Activated naive CD8-positive, alpha-beta T cell treated with anti-CD3 and anti-CD28 coated beads for 36 hours (primary cell): ENCODE measurements around the gene LEF1. TPM values are rescaled to one million over a fixed set of nuclear protein-coding genes. Genes with fewer than 3 reads are reported as not detected.

ENCODE experiments used
- DNase-seq: peaks from one replicate; pipeline ENCODE4 v3.0.0; 2021
- H3K27ac Mint-ChIP-seq: one replicate; pipeline ENCODE4 v1.8.0; 2022; ENCODE audit warnings: mild to moderate bottlenecking, moderate library complexity, mixed read lengths
- H3K27me3 Mint-ChIP-seq: one replicate; pipeline ENCODE4 v1.8.0; 2022; ENCODE audit warnings: mild to moderate bottlenecking, mixed read lengths
- H3K36me3 Mint-ChIP-seq: one replicate; pipeline ENCODE4 v1.8.0; 2021; ENCODE audit warnings: mild to moderate bottlenecking, mixed read lengths
- H3K4me1 Mint-ChIP-seq: one replicate; pipeline ENCODE4 v1.8.0; 2021; ENCODE audit warnings: mixed read lengths
- H3K4me3 Mint-ChIP-seq: one replicate; pipeline ENCODE4 v1.8.0; 2022; ENCODE audit warnings: mild to moderate bottlenecking, moderate library complexity, mixed read lengths
- H3K9me3 Mint-ChIP-seq: one replicate; pipeline ENCODE4 v1.8.0; 2022; ENCODE audit warnings: mixed read lengths
- total RNA-seq, 2 experiments: library from RNA; stranded (reverse); gene quantifications; one replicate each; pipeline ENCODE4 v1.2.3, GENCODE V29; 2021

The LEF1 gene
- total RNA-seq, 2 experiments from 2014 or later, result 211 to 239 TPM

- Mint-ChIP-seq H3K9me3 (no peaks in the 10 kb centered on the region), H3K4me3 (no peak overlapping the region), H3K36me3 (peaks cover 22% of the 10 kb centered on the region), H3K27ac (no peak overlapping the region), H3K4me1 (peaks cover 7% of the 10 kb centered on the region), H3K27me3 (no peaks in the 10 kb centered on the region)
- no peak for DNase-seq
These were observed 158.6 kb downstream of the LEF1 start for GRCh38 chr4:108010167-108010566.

GRCh38 chr4:108008721-108009120, 160.0 kb downstream of the LEF1 start:
- no peak for DNase-seq
- no peaks in the 10 kb centered on the region for H3K27me3 Mint-ChIP-seq
- H3K9me3 Mint-ChIP-seq, result no peaks in the 10 kb centered on the region
- H3K4me1 Mint-ChIP-seq, result peaks cover 14% of the 10 kb centered on the region
- H3K27ac Mint-ChIP-seq, result no peak overlapping the region
- H3K4me3 Mint-ChIP-seq, result no peak overlapping the region
- H3K36me3 Mint-ChIP-seq, result peaks cover 23% of the 10 kb centered on the region

DNA sequence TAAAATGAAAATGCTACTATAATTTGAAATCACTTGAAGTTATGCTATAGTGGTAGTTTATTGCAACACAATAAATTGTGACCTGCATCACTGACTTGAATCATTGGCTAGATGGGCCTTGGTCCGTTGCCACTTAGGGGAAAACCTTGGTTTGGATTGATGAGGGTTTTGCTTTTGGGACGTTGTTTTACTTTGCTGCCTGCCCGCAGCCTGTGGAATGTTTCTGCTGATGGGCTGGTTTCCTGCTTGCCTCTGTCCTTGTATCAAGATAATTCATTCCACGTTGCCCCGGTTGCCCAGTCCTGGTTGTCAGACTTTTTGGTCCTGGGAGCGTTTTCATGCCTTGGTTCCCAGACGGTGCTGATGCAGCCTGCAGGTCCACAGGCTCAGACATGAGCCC, 160.7 kb downstream of the LEF1 start:
- no peaks in the 10 kb centered on the region for H3K27me3 Mint-ChIP-seq
- DNase-seq, result no peak
- no peaks in the 10 kb centered on the region for H3K9me3 Mint-ChIP-seq
- peaks cover 16% of the 10 kb centered on the region for H3K4me1 Mint-ChIP-seq
- no peak overlapping the region for H3K4me3 Mint-ChIP-seq
- H3K36me3 Mint-ChIP-seq, result peaks cover 23% of the 10 kb centered on the region
- no peak overlapping the region for H3K27ac Mint-ChIP-seq

GRCh38 chr4:108006361-108006760, 162.4 kb downstream of the LEF1 start:
- no peaks in the 10 kb centered on the region for H3K27me3 Mint-ChIP-seq
- no peak overlapping the region for H3K27ac Mint-ChIP-seq
- peaks cover 16% of the 10 kb centered on the region for H3K4me1 Mint-ChIP-seq
- H3K36me3 Mint-ChIP-seq, result peaks cover 28% of the 10 kb centered on the region
- no peak for DNase-seq
- H3K9me3 Mint-ChIP-seq, result no peaks in the 10 kb centered on the region
- no peak overlapping the region for H3K4me3 Mint-ChIP-seq

- no peak for DNase-seq
- Mint-ChIP-seq H3K27ac (no peak overlapping the region), H3K9me3 (peaks cover 3% of the 10 kb centered on the region), H3K36me3 (peaks cover 27% of the 10 kb centered on the region), H3K4me1 (peaks cover 19% of the 10 kb centered on the region), H3K4me3 (no peak overlapping the region), H3K27me3 (no peaks in the 10 kb centered on the region)
These were observed 162.9 kb downstream of the LEF1 start for GRCh38 chr4:108005807-108006206.

- Mint-ChIP-seq H3K4me1 (peaks cover 25% of the 10 kb centered on the region), H3K27me3 (no peaks in the 10 kb centered on the region), H3K36me3 (peaks cover 35% of the 10 kb centered on the region), H3K9me3 (peaks cover 3% of the 10 kb centered on the region), H3K4me3 (no peak overlapping the region), H3K27ac (no peak overlapping the region)
- DNase-seq, result no peak
These were observed 164.1 kb downstream of the LEF1 start for GRCh38 chr4:108004646-108005045.

- Mint-ChIP-seq H3K9me3 (peaks cover 3% of the 10 kb centered on the region), H3K36me3 (peaks cover 38% of the 10 kb centered on the region), H3K4me1 (peaks cover 27% of the 10 kb centered on the region), H3K4me3 (no peak overlapping the region), H3K27ac (no peak overlapping the region), H3K27me3 (no peaks in the 10 kb centered on the region)
- no peak for DNase-seq
These were observed 164.7 kb downstream of the LEF1 start for GRCh38 chr4:108003982-108004515.

- peaks cover 35% of the 10 kb centered on the region for H3K4me1 Mint-ChIP-seq
- peaks cover 56% of the 10 kb centered on the region for H3K36me3 Mint-ChIP-seq
- H3K27ac Mint-ChIP-seq, result no peak overlapping the region
- DNase-seq, result no peak
- peaks cover 3% of the 10 kb centered on the region for H3K9me3 Mint-ChIP-seq
- no peaks in the 10 kb centered on the region for H3K27me3 Mint-ChIP-seq
- H3K4me3 Mint-ChIP-seq, result no peak overlapping the region
These were observed 167.1 kb downstream of the LEF1 start for GRCh38 chr4:108001540-108002135.

- no peak for DNase-seq
- H3K27ac Mint-ChIP-seq, result peak overlapping the region; percentile 14
- H3K27me3 Mint-ChIP-seq, result no peaks in the 10 kb centered on the region
- H3K4me3 Mint-ChIP-seq, result no peak overlapping the region
- H3K4me1 Mint-ChIP-seq, result peaks cover 31% of the 10 kb centered on the region
- H3K36me3 Mint-ChIP-seq, result peaks cover 70% of the 10 kb centered on the region
- peaks cover 3% of the 10 kb centered on the region for H3K9me3 Mint-ChIP-seq
These were observed 168.7 kb downstream of the LEF1 start for GRCh38 chr4:107999932-108000539.

DNA sequence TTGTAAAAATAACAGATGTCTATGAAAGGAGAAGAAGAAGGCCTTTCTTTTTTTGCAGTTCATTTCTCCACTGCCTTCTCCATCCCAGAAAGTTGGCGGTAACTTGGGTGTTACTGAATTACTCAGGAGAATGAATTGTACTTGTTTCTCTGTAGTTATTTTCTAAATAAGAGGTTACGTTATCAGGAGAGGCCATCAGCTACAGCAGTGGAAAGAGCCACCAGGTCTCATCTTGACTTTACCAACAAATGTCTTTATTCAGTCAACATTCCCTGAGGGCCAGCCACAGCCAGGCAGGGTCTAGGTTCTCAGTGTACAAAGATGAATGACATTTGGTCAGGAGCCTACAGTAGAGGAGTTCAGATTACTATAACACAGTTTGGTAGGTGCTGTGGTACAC, 170.9 kb downstream of the LEF1 start:
- Mint-ChIP-seq H3K27me3 (no peaks in the 10 kb centered on the region), H3K9me3 (peaks cover 3% of the 10 kb centered on the region), H3K4me1 (peaks cover 32% of the 10 kb centered on the region), H3K36me3 (peaks cover 72% of the 10 kb centered on the region), H3K4me3 (no peak overlapping the region), H3K27ac (no peak overlapping the region)
- no peak for DNase-seq

Other genes with a start within 250 kb of the LEF1 start
- gene CYP2U1, start 237.4 kb downstream of the LEF1 start, total RNA-seq, result 1 to 10 TPM; 2.7 to 3.2 TPM
- 10 to 100 TPM; 49.6 to 51.2 TPM for gene HADH, start 179.0 kb downstream of the LEF1 start, total RNA-seq